ENCODE measurements around the gene ST3GAL3.

Gene ST3GAL3

GRCh38 chr1:43970911-43971310, 263.6 kb downstream of the ST3GAL3 start:
- DNase-seq = no peak

GRCh38 chr1:43971336-43971980, 264.1 kb downstream of the ST3GAL3 start:
- DNase-seq = no peak

GRCh38 chr1:43973981-43974442, 266.7 kb downstream of the ST3GAL3 start:
- no peak for DNase-seq

- peak; percentile 98 for DNase-seq
Observed at GRCh38 chr1:43974443-43975248, 267.3 kb downstream of the ST3GAL3 start, which contains the start of gene ATP6V0B. Gene ATP6V0B, plus strand, starts transcription at chr1:43974960. Its CDS starts 81 bp downstream, at chr1:43975041.

GRCh38 chr1:43975249-43975961, 268.1 kb downstream of the ST3GAL3 start:
- DNase-seq = peak; percentile 36

GRCh38 chr1:43976045-43976444, 268.7 kb downstream of the ST3GAL3 start:
- no peak for DNase-seq

GRCh38 chr1:43976890-43977289, 269.6 kb downstream of the ST3GAL3 start:
- no peak for DNase-seq

- no peak for DNase-seq
Observed at GRCh38 chr1:43977376-43978263, 270.3 kb downstream of the ST3GAL3 start.

- DNase-seq = no peak
Observed at GRCh38 chr1:43978264-43978550, 270.9 kb downstream of the ST3GAL3 start.

GRCh38 chr1:43978551-43979260, 271.4 kb downstream of the ST3GAL3 start, which contains the start of gene B4GALT2:
Gene B4GALT2, plus strand, starts transcription at chr1:43979210. Its CDS starts 1,951 bp downstream, at chr1:43981161.
- peak; percentile 46 for DNase-seq

GRCh38 chr1:43979261-43979527, 271.9 kb downstream of the ST3GAL3 start:
- DNase-seq = no peak

- DNase-seq = peak; percentile 40
Observed at GRCh38 chr1:43979528-43980254, 272.4 kb downstream of the ST3GAL3 start.

- no peak for DNase-seq
Observed at GRCh38 chr1:43980255-43981134, 273.2 kb downstream of the ST3GAL3 start.
